WERI-Rb-1 (cell line): Measurements from ENCODE around the gene SPOCK3.
A peak's percentile ranks its signal among the peaks of the same experiment; 100 is the strongest.

Source experiments
- DNase-seq: peaks from one replicate; pipeline ENCODE4 v3.0.0-alpha.2; 2020
- H3K27ac ChIP-seq: fragments of 250-450 bp; sonication (Bioruptor Pico); 2 replicates; pipeline ENCODE4 v1.5.1; 2020; ENCODE audit warnings: mild to moderate bottlenecking, moderate library complexity
- H3K27me3 ChIP-seq: fragments of 250-450 bp; sonication (Bioruptor Pico); 2 replicates; pipeline ENCODE4 v1.5.1; 2021; ENCODE audit warnings: mild to moderate bottlenecking, low read depth, moderate library complexity; ENCODE audit not compliant: insufficient read depth, severe bottlenecking
- H3K36me3 ChIP-seq: fragments of 250-450 bp; sonication (Bioruptor Pico); 2 replicates; pipeline ENCODE4 v1.5.1; 2020; ENCODE audit warnings: mild to moderate bottlenecking, moderate library complexity
- H3K4me3 ChIP-seq: 2 replicates; pipeline ENCODE4 v1.5.1; 2011; ENCODE audit warnings: low read depth, mild to moderate bottlenecking, control low read depth, low read length
- H3K9me3 ChIP-seq: fragments of 250-450 bp; sonication (Bioruptor Pico); 2 replicates; pipeline ENCODE4 v1.5.1; 2021; ENCODE audit warnings: mild to moderate bottlenecking, moderate library complexity; ENCODE audit not compliant: severe bottlenecking
- CTCF ChIP-seq: IDR thresholded peaks from 2 replicates; pipeline ENCODE4 v1.5.1; 2011; ENCODE audit warnings: low read depth, mild to moderate bottlenecking, control low read depth, inconsistent platforms, low read length

SPOCK3 gene

GRCh38 chr4:166996216-166996615, 238.1 kb downstream of the SPOCK3 start:
- Histone ChIP-seq H3K27me3 (no peaks in the 10 kb centered on the region), H3K36me3 (no peaks in the 10 kb centered on the region), H3K9me3 (no peaks in the 10 kb centered on the region), H3K4me3 (no peak overlapping the region), H3K27ac (no peak overlapping the region)
- no peak for TF ChIP-seq CTCF
- DNase-seq = no peak

DNA sequence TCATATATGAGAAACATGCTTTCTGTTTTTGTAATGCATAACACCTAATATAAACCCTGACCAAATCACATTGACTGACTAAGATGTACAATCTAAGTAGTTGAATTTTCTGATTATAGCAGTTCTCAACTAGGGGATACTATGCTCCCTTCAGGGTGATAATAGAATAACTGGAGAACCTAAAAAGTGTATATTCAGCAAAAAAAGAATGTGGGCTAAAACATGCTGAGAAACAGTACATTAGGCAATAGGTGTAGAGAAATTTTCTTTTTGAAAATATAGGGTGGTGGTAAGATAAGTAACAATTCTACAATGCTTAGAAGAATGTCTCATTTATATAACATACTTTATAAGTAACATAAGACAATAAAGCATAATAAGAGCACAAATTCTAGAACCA, 239.6 kb downstream of the SPOCK3 start:
- no peaks in the 10 kb centered on the region for H3K27me3 ChIP-seq
- no peak overlapping the region for H3K27ac ChIP-seq
- no peaks in the 10 kb centered on the region for H3K9me3 ChIP-seq
- no peaks in the 10 kb centered on the region for H3K36me3 ChIP-seq
- no peak for TF ChIP-seq CTCF
- no peak overlapping the region for H3K4me3 ChIP-seq
- no peak for DNase-seq

DNA sequence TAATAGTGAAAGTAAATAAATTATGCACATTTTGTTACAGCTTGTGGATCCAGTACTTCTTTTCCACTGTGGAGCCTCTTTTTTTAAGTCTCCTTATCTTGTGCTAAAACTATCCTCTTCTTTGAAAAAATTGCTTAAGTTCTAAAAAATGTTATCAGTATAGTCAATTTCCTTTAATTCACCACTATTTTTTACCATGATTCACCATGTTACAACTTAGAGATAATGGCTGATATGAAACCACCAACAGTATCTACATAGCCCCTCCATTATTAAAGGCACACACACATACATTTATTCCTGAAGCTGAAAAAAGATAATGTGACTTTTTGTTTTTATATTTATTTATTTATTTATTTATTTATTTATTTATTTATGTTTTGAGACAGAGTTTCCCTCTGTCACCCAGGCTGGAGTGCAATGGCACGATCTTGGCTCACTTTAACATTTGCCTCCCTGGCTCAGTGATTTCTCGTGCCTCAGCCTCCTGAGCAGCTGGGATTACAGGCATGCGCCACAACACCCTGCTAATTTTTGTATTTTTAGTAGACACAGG, 243.2 kb downstream of the SPOCK3 start:
- Histone ChIP-seq H3K27ac (no peak overlapping the region), H3K36me3 (no peaks in the 10 kb centered on the region), H3K9me3 (no peaks in the 10 kb centered on the region), H3K4me3 (no peak overlapping the region), H3K27me3 (no peaks in the 10 kb centered on the region)
- no peak for TF ChIP-seq CTCF
- no peak for DNase-seq

DNA sequence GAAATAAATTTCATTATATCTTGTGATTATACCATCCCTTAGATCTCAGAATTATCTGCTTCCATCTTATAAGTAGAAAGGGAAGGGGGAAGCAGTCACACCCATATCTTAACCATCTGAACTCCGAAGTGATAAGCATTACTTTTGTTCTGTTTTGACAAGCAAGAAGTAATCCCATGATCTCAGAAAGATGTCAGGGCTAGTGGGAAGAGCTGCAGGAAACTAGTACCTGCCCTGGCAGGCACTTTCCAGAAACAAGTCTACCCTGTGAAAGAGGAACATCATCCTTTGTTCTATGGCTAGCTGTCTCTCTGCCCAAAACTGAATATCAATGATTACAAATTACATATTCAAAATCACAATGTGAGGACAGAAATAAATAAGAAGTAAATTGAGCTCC, 244.4 kb downstream of the SPOCK3 start:
- DNase-seq = no peak
- no peak for TF ChIP-seq CTCF

DNA sequence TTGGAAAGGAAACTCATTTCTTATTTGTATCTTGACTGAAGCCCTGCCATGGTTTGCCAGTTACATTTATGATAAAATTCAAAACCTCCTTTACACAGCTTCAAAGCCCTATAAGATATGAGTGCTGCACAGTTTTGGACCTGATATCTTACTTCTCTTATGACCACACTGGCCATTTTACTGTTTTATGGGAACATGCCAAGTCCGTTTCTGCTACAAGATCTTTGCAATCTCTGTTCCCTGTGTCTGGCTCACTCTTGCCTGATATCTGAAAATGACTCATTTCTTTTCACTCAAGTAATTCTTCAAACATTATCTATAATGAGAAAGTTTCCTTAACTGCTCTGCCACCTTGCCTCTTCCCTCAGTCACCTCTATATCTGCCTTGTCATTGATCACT, 247.3 kb downstream of the SPOCK3 start:
- H3K9me3 ChIP-seq = no peaks in the 10 kb centered on the region
- no peak for DNase-seq
- no peak for TF ChIP-seq CTCF
- no peak overlapping the region for H3K27ac ChIP-seq
- no peak overlapping the region for H3K4me3 ChIP-seq
- no peaks in the 10 kb centered on the region for H3K36me3 ChIP-seq
- no peaks in the 10 kb centered on the region for H3K27me3 ChIP-seq

More for the DNA sequence above, 244.4 kb downstream of the SPOCK3 start:
- H3K4me3 ChIP-seq = no peak overlapping the region
- H3K36me3 ChIP-seq = no peaks in the 10 kb centered on the region
- H3K27me3 ChIP-seq = no peaks in the 10 kb centered on the region
- no peak overlapping the region for H3K27ac ChIP-seq
- no peaks in the 10 kb centered on the region for H3K9me3 ChIP-seq

DNA sequence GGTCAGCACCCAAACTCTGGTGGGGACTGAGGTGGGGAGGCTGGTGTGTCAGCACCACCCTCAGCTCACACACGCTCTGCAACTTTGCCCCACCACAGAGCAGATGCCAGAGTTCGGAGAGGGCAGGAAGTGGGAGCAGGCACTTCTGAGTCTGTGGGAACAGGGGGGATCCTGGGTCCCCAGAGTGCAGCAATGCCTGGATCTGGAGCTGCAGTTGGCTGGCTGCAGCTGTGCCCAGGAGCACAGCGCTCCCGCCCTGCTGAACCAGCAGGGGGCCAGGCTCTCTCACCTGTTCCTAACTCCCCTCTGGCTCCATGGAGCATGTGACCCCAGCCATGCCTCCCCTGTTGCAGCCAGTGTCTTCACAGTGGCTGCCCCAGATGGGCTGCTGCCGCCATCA, 252.4 kb downstream of the SPOCK3 start:
- no peak overlapping the region for H3K4me3 ChIP-seq
- no peaks in the 10 kb centered on the region for H3K36me3 ChIP-seq
- no peaks in the 10 kb centered on the region for H3K27me3 ChIP-seq
- H3K9me3 ChIP-seq = peaks cover 3% of the 10 kb centered on the region
- peak; percentile 36 for TF ChIP-seq CTCF
- DNase-seq = no peak
- no peak overlapping the region for H3K27ac ChIP-seq
